CD1c-positive myeloid dendritic cell (primary cell): ENCODE measurements around the gene INAFM1.

Experiments used
- DNase-seq: peaks from one replicate; pipeline ENCODE4 v3.0.0-alpha.2; 2016; ENCODE audit errors: extremely low spot score

The INAFM1 gene

GRCh38 chr19:47274071-47274890, at the start of gene INAFM1:
INAFM1 (plus strand) TSS chr19:47274885; CDS start chr19:47274920, 35 bp downstream.
- peak; percentile 98 for DNase-seq

GRCh38 chr19:47225746-47226425, 48.8 kb upstream of the INAFM1 start:
- DNase-seq: peak; percentile 93

GRCh38 chr19:47226426-47227351, 48.0 kb upstream of the INAFM1 start:
- peak; percentile 89 for DNase-seq

- DNase-seq: peak; percentile 93
These were observed 47.1 kb upstream of the INAFM1 start for GRCh38 chr19:47227352-47228167.

- no peak for DNase-seq
These were observed 46.3 kb upstream of the INAFM1 start for GRCh38 chr19:47228168-47228936.

GRCh38 chr19:47228937-47229675, 45.6 kb upstream of the INAFM1 start:
- peak; percentile 49 for DNase-seq

GRCh38 chr19:47229676-47230053, 45.0 kb upstream of the INAFM1 start:
- no peak for DNase-seq

GRCh38 chr19:47230054-47230920, 44.4 kb upstream of the INAFM1 start:
- DNase-seq: peak; percentile 74

GRCh38 chr19:47230921-47231214, 43.8 kb upstream of the INAFM1 start, which contains the start of gene BBC3:
BBC3 (minus strand) TSS chr19:47231199; CDS start chr19:47228431, 2,768 bp downstream.
- no peak for DNase-seq

GRCh38 chr19:47231215-47232054, 43.2 kb upstream of the INAFM1 start:
- DNase-seq: peak; percentile 90

- DNase-seq: peak; percentile 50
These were observed 42.1 kb upstream of the INAFM1 start for GRCh38 chr19:47232422-47233211.

- DNase-seq: no peak
These were observed 38.5 kb upstream of the INAFM1 start for GRCh38 chr19:47236072-47236675.

- DNase-seq: no peak
These were observed 35.5 kb upstream of the INAFM1 start for GRCh38 chr19:47239152-47239551.

GRCh38 chr19:47239610-47240296, 34.9 kb upstream of the INAFM1 start:
- DNase-seq: peak; percentile 30

- no peak for DNase-seq
These were observed 34.1 kb upstream of the INAFM1 start for GRCh38 chr19:47240556-47240955.
